Measurements from ENCODE around the gene LPXN. TPM values are rescaled to one million over a fixed set of nuclear protein-coding genes. Genes with fewer than 3 reads are reported as not detected.

Gene LPXN
- total and polyA plus RNA-seq, 10 of the 15 experiments (the other 5 are each of a cell fraction or from before 2014, with no cell fraction given), result 131 to 349 (median 201) TPM

- no TSS peak for BruUV-seq (replicated peaks)
- Histone ChIP-seq H3K4me1 (ENCODE audit: control insufficient read depth, insufficient read depth, low read length) (peaks cover 6% of the 10 kb centered on the region; the same call in 1 of the 2 replicates), H3K79me2 (ENCODE audit: control insufficient read depth, insufficient read depth, low read length) (no peaks in the 10 kb centered on the region), H4K20me1 (ENCODE audit: control insufficient read depth, insufficient read depth) (no peaks in the 10 kb centered on the region), H3K27ac (ENCODE audit: control insufficient read depth, insufficient read depth) (no peak within 1 kb of the TSS), H3K4me3 (no peak within 1 kb of the TSS), H3K4me2 (ENCODE audit: control insufficient read depth, insufficient read depth) (peak within 1 kb of the TSS; percentile 65; the same call in 1 of the 2 replicates), H3K27me3 (replicated peaks in 1 of 2; ENCODE audit: control insufficient read depth in 2 of 2, insufficient read depth in 2 of 2, low read length in 1 of 2) (no peaks in the 10 kb centered on the region), H2AFZ (ENCODE audit: control insufficient read depth, low read depth, low read length) (no peak within 1 kb of the TSS), H3K9ac (ENCODE audit: control insufficient read depth, insufficient read depth, low read length) (no peak within 1 kb of the TSS), H3K36me3 (ENCODE audit: control insufficient read depth in 2 of 2, insufficient read depth in 2 of 2, low read length in 1 of 2) (no peaks in the 10 kb centered on the region), H3K9me3 (replicated peaks; ENCODE audit: control insufficient read depth, insufficient read depth, low read length) (no peaks in the 10 kb centered on the region; the same call in 2 of the 3 replicates)
- DNase-seq (ENCODE audit: low read depth, low spot score) (no peak), ATAC-seq (no peak), FAIRE-seq (no peak)
- CTCF ChIA-PET, result interaction anchor here (11.7 kb wide), 1 partner anchor 16 kb away, joined by 88 read pairs; no protein-coding TSS in a partner anchor
- RAD21 ChIA-PET (ENCODE audit: unreplicated experiment), result interaction anchor here (1.1 to 2.1 kb wide), 2 partner anchors 16 to 118 kb away, joined by 3 to 13 read pairs; no protein-coding TSS in a partner anchor
- SMC1A ChIA-PET (ENCODE audit: uncharacterized antibody, unreplicated experiment), result interaction anchor here (1.7 to 8.8 kb wide), 3 partner anchors 12 to 60 kb away, joined by 5 to 98 read pairs (median 92); no protein-coding TSS in a partner anchor
- POLR2A ChIA-PET, result interaction anchor here (0.8 kb wide), 1 partner anchor 9 kb away, joined by 3 read pairs; no protein-coding TSS in a partner anchor
- intact Hi-C loops (cut with micrococcal nuclease; ENCODE audit: unreplicated experiment), result loop anchor here (10.0 kb wide), 1 partner anchor 1163 kb away; no protein-coding TSS in a partner anchor
- in situ Hi-C loops (cut with MboI), result loop anchor here (25.0 kb wide), 2 partner anchors 696 to 1171 kb away; partner anchors contain the start of genes P2RX3 and SSRP1
- WGBS (ENCODE audit: insufficient coverage, insufficient replicate concordance, low lambda C conversion rate, missing lambda C conversion rate), result 100% methylated on average over 1 of the region's 1 CpG
- no peak for TF ChIP-seq POLR2A (IDR thresholded peaks at IDR 0.05; ENCODE audit: low read depth, low read length)
Measured at GRCh38 chr11:58508005-58508404, 67.7 kb downstream of the LPXN start, which contains the start of gene OR5B21. Gene OR5B21, minus strand, starts transcription at chr11:58508105. Its CDS starts 0 bp downstream, at chr11:58508105.

GRCh38 chr11:58507355-58507754, 68.3 kb downstream of the LPXN start:
- H3K27me3 ChIP-seq (replicated peaks in 1 of 2; ENCODE audit: control insufficient read depth in 2 of 2, insufficient read depth in 2 of 2, low read length in 1 of 2), result no peaks in the 10 kb centered on the region
- TF ChIP-seq NRF1 (conservative IDR thresholded peaks at IDR 0.05; ENCODE audit: low read depth, low read length) (no peak), GATAD2B (conservative IDR thresholded peaks at IDR 0.05; ENCODE audit: low read depth) (no peak), IKZF1 (conservative IDR thresholded peaks at IDR 0.05) (peak; percentile 36; the same call in 1 of the 2 replicates), EP300 (IDR thresholded peaks at IDR 0.05; ENCODE audit: borderline replicate concordance in 1 of 2, control insufficient read depth in 1 of 2, low read depth in 2 of 2, low read length in 2 of 2) (0 out of 4 replicates have a peak, but pooled peaks of 1 of the 2 experiments have one; percentile 1), CHD1 (IDR thresholded peaks at IDR 0.05; ENCODE audit: low read depth, low read length) (no peak), SMARCA5 (IDR thresholded peaks at IDR 0.05) (0 out of 2 replicates have a peak, but pooled peaks have one; percentile 47)
- ChIA-PET RAD21 (ENCODE audit: unreplicated experiment) (interaction anchor here (2.1 to 4.2 kb wide), 2 partner anchors 13 to 17 kb away, joined by 13 to 41 read pairs; no protein-coding TSS in a partner anchor), POLR2A (interaction anchor here (0.8 kb wide), 1 partner anchor 8 kb away, joined by 3 read pairs; no protein-coding TSS in a partner anchor), CTCF (interaction anchor here (4.5 to 11.7 kb wide), 2 partner anchors 12 to 17 kb away, joined by 35 to 88 read pairs; no protein-coding TSS in a partner anchor), SMC1A (ENCODE audit: uncharacterized antibody, unreplicated experiment) (interaction anchor here (1.5 to 8.8 kb wide), 3 partner anchors 11 to 70 kb away, joined by 4 to 98 read pairs (median 92); no protein-coding TSS in a partner anchor)
- H2AFZ ChIP-seq (ENCODE audit: control insufficient read depth, low read depth, low read length), result no peak overlapping the region
- WGBS (ENCODE audit: insufficient coverage, insufficient replicate concordance, low lambda C conversion rate, missing lambda C conversion rate), result 100% methylated on average over 4 of the region's 4 CpGs
- ATAC-seq, result peak; percentile 5; the same call in 1 of the 3 replicates
- H3K79me2 ChIP-seq (ENCODE audit: control insufficient read depth, insufficient read depth, low read length), result no peaks in the 10 kb centered on the region
- intact Hi-C loops (cut with micrococcal nuclease; ENCODE audit: unreplicated experiment) (loop anchor here (2.0 to 10.0 kb wide), 2 partner anchors 17 to 1163 kb away; no protein-coding TSS in a partner anchor), in situ Hi-C loops (cut with MboI) (loop anchor here (25.0 kb wide), 2 partner anchors 695 to 1170 kb away; partner anchors contain the start of genes P2RX3 and SSRP1)
- H3K9ac ChIP-seq (ENCODE audit: control insufficient read depth, insufficient read depth, low read length), result no peak overlapping the region
- no peak for DNase-seq (ENCODE audit: low read depth, low spot score)
- no peak for FAIRE-seq
- H4K20me1 ChIP-seq (ENCODE audit: control insufficient read depth, insufficient read depth), result no peaks in the 10 kb centered on the region
- peaks cover 6% of the 10 kb centered on the region; the same call in 1 of the 2 replicates for H3K4me1 ChIP-seq (ENCODE audit: control insufficient read depth, insufficient read depth, low read length)
- H3K36me3 ChIP-seq (ENCODE audit: control insufficient read depth in 2 of 2, insufficient read depth in 2 of 2, low read length in 1 of 2), result no peaks in the 10 kb centered on the region
- no TSS peak for BruUV-seq (replicated peaks)
- peak overlapping the region; percentile 65; the same call in 1 of the 2 replicates for H3K4me2 ChIP-seq (ENCODE audit: control insufficient read depth, insufficient read depth)
- H3K27ac ChIP-seq (ENCODE audit: control insufficient read depth, insufficient read depth), result no peak overlapping the region
- no peaks in the 10 kb centered on the region for H3K9me3 ChIP-seq (replicated peaks; ENCODE audit: control insufficient read depth, insufficient read depth, low read length)
- no peak overlapping the region for H3K4me3 ChIP-seq

All from GM12878 (cell line).